Right renal pelvis (tissue), 4 donors: ENCODE data around the gene HNRNPH2. TPM values are rescaled to one million over a fixed set of nuclear protein-coding genes. Genes with fewer than 3 reads are reported as not detected.

Source experiments
- DNase-seq, 4 donors: peaks; one replicate each; pipeline ENCODE4 v3.0.0-alpha.2; 2013; ENCODE audit warnings: low read depth in 4 of 4, low spot score in 3 of 4, missing footprints in 1 of 4
- polyA plus RNA-seq, 4 donors: library from polyadenylated mRNA; unstranded; fragments of 120-200 nt; gene quantifications; one replicate each; pipeline ENCODE4 v1.2.1, GENCODE V29; 2013; ENCODE audit not compliant: insufficient read length in 4 of 4

HNRNPH2 gene
- polyA plus RNA-seq, 4 donors = 134 to 155 (median 147) TPM

DNA sequence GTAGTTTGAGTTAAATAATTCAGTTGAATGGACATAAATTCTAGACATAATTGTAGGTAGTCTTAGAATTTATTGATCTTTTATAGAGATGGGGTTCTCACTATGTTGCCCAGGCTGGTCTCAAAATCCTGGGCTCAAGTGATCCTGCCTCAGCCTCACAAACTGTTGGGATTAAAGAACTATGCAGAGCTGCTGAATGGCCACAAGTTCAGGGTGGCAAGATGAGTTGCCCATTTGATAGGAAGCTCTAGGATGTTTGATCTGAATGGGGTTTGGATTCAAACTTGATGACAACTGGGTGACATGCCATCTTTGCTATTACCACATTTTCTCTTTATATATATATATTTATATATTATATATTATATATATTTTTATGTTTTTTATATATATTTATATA is 13.7 kb upstream of the HNRNPH2 start:
- no peak for DNase-seq

DNA sequence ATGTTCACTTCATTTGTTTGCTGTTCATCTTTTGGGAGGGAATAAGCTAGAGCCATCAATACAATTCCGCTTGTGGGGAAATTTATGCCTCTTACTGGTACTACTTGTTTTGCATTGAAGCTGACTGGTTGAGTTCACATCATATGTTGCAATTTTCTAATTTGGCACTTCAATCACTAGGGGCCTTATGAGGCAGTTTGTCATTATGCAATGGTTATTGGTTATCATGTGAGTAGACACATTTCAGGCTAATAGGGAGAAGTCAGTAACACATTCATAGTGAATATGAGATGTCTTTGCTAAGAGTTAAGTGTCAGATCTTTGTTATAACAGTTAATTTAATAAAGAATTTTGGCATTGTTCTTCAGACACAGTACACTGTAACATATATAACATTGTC is 12.2 kb upstream of the HNRNPH2 start:
- no peak for DNase-seq

DNA sequence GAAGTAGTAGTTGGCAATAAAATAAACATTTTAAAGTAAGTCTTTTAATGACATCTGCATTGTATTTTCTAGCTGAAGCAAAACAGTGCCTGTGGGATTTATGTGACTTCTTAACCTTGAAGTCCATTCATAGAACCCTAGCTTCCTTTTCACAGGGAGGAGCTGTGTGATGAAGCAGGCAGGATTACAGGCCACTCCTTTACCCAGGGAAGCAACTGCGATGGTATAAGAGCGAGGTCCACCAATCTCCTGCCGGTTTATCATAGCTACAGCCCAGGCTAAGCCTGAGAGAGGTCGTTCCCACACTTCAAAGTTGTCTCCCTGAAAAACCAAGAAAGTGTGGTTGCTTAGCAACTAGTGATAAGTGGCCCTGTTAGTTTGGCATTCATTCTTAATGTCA is 10.2 kb upstream of the HNRNPH2 start:
- DNase-seq = no peak

DNA sequence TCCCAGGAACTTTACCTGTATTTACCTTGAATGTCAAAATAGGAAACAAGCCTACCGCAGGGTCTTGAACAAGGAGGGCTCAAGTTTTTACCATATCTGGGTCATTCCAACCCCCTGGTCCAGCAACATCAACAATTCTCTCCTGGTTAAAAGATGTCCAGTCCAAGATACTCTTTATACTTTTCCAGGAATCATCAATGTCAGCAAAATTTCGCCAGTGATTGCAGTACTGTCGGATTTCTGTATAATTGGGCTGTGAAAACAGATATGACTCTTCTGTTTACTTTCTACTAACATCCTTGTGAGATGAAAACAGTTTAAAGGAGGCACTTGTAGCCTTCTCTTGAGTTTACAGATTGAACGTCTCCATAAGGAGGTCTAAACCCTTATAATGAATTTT is 9.3 kb upstream of the HNRNPH2 start:
- DNase-seq = no peak

DNA sequence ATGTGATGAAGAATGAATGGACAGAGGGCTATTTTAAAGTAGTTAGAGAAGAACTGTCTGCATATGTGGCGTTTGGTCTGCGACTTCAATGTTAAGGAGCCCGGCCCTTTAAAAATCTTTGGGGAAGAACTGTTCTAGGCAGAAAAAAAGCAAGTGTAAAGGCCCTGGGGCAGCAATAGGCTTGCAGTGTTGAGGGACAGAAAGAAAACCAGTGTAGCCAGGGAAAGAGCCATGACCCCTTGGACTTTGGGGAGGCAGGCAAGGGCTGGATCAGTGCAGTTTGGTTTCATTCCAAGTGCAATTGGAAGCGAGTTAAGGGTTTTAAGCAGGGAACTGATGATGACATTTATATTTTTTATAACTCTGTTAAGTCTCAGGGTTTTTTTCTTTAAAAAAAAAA is 8.2 kb upstream of the HNRNPH2 start:
- DNase-seq = no peak

DNA sequence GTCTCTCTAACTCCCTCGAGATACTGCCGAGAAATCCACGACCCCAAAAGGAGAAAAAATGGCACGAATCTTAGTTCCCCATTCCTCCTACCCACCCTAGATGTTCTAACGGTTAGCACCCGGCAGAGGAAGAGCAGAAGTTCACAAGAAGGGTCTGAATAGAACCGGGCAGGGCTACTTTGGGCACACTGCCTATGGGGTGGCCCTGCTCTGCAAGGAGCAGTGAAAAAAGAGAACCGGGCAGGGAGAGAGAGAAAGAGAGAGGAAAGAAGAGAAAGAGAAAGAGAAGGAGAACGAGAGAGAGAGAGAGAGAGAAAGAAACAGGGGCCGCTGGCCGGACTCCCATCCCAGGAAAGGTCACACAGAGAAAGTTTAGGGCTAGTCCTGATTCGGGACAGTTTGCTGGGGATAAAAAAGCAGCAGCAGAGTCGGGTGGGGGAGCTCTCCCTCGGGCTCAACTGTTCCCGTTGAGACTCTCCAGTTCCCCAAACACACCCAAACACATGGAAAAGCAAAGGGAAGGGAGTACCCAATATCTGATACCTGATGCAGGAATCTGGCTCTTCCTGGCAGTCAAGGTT is 765 bp upstream of the HNRNPH2 start:
- no peak for DNase-seq

DNA sequence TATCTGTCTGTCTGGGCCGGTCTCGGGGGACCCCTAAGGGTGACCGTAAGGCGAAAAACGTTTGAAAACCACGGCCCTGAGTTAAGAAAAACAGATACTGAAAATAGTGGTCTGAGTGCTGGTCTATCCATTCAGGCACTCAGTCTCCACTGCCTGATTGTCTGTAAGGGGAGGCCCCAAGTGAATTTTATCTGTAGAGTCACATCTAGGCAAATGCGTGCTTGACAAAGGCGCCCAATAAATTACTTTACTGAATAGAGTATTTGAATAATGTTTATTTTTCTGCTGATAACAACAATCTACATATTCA is 465 bp downstream of the HNRNPH2 start:
- no peak for DNase-seq

DNA sequence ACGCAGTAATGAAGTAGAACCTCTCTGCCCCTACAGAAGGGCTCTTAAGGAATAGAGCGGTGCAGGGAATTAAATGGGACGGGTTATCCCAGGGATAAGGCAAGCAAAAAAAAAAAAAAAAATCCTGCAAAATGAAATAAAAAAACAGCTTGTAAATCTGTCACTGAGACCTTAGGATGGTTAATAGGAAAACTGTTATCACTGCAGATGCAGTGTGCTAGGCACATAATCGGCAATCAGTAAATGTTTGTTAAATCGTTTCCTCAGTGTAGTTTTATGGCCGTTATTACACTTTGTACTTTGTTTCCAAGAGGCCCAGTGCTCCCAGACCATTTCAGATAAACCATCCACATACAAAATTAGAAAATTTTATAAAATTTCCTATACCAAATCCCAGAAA is 1.0 kb downstream of the HNRNPH2 start:
- DNase-seq = no peak

DNA sequence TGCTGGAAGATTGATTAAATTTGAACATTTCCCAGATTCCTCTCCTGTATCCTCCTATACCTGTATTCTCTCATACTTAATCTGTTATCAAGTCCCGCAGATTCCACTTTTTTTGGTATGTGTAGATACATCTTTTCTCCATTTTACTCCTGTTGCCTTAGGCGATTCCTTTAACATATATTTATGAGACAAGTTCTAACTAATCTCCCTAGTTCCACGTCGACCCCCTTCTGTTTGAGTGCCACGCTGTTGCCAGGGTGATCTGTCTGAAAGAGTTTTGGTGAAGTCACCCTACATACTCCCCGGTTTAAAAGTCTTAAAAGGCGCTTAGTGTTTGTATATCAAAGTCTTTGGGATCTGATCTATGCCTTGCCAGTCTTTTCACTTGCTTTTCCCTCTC is 2.4 kb downstream of the HNRNPH2 start:
- no peak for DNase-seq

DNA sequence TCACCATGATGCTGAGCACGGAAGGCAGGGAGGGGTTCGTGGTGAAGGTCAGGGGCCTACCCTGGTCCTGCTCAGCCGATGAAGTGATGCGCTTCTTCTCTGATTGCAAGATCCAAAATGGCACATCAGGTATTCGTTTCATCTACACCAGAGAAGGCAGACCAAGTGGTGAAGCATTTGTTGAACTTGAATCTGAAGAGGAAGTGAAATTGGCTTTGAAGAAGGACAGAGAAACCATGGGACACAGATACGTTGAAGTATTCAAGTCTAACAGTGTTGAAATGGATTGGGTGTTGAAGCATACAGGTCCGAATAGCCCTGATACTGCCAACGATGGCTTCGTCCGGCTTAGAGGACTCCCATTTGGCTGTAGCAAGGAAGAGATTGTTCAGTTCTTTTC is 4.0 kb downstream of the HNRNPH2 start:
- no peak for DNase-seq

DNA sequence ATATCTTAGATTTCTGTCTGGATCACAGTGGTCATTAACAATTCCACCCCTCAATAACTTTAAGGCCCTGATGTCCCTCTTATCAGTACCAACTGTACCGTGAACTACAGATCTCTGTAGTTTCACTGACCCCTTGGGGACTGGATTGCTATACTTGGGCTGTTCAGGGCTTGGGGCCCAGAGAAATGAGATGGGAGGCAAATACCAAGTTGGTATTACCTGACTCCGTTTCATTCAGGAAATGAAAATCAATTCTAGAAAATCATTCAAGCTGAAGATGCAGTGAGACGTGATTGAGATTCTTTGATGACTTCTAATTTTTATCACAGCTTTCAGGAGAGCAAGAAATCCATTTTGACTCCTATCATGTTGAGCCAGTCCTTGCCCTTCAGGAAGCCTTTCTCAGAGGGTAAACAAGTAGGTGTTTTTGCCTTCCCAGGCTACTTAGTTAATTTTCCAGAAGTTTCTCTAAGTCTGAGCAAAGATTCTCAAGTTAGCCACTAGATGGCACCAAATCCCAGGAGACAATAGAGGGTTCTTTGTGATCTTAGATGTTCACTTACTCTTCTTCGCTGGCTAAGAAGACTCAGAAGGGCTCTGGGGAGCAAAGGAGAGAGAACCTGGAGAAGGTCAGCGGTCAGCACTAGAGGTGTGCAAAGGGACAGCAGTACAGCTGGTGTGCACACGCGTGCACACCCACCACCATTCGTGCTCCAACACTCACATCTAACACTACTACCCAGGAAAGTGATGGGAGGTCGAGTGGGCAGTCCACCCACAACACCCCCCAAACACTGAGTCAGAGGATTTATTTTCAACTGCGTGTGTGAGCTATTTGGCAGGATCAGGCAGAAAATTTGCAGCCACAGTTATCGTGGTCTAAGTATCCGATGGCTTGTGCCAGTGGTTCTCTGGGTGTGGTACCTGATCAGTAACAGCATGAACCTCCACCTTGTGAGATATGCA is 7.4 kb downstream of the HNRNPH2 start:
- DNase-seq = peak in 1 of 4 donors; percentile 44

DNA sequence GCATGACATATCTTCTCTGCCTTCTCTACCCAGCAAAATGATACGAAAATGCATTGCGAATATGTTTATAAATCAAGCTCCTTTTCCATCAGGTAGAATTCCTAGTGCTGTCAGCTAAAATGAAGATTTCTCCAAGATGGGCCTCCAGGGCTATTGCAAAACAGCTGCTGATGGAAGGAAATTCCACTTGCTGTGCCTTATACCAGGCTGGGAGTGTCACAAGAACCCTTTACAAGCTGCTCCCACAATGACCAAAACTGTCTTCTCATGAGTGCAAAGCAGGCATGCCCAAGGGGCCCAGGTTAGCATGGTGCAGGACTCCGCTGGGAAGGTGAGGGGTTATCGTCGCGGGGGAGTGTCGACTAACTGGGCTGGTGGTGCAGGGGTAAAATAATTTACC is 8.7 kb downstream of the HNRNPH2 start:
- no peak for DNase-seq

DNA sequence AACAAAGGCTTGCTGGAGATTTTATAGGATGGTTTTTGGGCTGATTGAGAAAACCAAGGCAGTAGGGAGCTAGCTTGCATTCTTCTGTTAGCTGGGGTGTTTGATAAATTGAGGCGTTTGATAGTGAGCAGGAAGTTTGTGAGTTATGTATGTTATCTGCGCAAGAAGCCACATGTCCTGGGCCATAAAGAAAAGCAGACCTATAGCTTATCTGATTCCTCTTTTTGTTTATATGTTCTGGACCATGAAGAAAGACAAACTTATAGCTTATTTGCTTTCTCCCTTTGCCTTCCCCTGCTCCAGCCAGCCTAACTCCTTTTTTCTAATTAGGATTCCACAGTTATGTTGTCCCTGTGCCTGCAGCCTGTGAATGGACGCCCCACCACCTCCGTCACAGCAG is 9.2 kb downstream of the HNRNPH2 start:
- DNase-seq = no peak

DNA sequence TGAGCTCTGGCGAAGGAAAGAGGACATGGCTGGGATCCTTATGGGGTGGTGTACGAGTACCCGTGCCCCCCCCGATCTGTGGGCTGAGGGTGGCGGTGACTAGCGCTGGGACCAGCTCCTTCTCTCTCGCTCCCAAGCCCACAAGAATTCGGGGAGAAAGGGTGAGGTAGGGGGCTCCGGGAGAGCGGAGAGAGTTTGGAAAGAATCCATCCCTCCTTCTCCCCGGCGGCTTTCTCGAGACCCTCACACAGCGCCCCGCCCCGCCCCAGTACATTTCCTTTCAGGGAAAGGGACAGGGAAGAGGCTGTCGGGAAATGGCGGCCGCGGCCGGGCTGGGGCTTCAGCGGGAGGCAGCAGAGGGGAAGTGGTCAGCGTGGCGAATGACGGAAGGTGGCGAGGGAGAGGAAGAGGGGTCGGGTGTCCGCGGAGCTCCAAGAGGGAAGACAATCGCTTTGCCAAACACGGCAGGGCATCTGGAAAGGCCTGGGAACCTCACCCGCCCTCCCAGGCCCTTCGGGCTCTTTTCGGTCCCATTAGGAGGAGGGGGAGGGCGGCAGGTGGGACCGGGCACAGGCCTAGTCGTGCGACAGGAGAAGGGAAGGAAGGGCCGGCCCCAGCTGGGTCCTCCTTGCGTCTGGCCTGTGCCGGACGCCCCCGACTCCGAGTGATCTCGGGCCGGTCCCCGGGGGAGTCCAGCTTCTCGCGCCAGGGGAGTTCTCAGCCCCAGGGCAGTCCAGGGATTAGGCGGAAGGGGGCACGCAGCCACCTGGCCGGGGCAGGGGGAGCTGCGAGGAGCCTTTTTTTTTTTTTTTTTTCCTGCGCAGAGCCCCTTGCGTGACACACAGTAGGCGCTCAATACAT is 10.2 kb downstream of the HNRNPH2 start:
- DNase-seq = no peak

DNA sequence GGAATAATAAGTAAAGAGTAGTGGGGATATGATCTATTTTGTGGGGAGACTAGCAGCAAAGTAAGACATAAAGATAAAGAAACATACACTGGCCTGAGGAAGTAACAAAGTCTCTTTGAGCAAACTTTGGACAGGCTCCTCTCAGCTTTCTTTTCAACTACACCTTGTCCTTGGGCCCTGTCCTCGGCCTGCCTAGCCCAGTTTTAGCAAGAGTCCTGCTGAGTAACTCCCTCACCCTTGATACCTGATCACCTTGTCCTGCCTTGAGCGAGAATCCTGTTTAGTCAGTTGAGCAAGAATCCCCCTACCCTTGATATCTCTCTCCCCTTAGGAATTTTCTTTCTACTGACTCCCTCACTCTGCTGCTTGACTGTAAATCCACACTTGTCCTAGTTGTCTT is 11.5 kb downstream of the HNRNPH2 start:
- no peak for DNase-seq

DNA sequence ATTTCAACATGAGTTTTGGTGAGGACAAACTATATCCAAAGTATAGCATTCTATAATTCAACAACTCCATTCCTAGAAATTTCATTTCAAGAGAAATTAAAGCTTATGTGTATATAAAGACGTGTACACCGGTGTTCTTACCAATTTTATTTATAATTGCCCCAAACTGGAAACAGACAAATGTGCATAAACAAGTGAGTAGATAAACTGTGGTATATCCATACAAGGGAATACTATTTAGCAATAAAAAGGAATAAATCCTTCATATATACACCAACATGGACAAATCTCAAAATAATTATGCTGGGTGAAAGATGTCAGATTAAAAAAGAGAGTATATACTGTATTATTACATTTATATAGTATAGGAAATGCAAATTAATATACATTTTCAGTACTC is 19.9 kb downstream of the HNRNPH2 start:
- no peak for DNase-seq

DNA sequence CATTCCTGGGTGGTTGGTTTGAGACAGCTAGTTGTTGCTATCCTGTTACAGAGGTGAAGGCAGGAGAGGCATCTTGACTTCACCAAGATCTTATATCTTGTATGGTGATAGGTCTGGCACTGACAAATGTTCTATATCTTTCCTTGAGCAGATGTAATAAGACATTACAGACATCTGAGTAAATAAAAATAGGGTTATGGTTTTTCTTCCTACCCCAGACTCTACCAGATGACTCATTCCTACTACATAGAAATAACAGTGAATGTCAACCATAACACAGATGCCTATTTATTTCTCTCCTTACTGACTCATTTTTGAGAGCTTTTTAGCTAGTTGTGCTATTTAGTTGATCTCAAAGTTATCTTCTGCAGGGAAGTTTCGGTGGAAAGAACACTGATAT is 21.9 kb downstream of the HNRNPH2 start:
- no peak for DNase-seq

DNA sequence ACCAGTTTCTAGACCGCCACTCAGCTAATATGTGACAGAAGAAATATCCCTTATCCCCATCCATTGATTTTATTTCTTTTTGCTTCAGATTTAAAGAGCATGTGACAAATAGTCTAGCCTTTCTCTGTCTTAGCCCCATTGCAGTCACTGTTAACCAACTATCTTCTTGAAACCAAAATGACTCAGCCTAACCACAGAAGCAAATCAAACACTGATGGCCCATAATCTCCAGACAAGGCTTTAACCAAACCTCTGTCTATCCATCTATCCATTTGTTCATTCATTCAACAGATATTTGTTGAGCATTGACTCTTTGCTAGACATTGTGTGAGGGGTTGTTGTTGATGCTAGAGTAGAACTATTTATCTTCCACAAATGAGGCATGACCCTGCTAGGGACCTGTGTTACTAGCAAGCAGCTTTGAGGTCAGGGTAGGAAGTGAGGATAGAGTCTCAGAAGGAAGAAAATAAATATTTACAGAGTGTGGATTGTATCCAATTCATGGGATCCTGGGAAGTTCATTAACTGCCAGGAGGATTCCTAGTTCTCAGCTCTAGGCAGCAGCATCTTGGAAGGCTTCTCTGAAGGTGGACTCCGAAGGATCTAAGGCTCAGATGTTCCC is 22.5 kb downstream of the HNRNPH2 start:
- no peak for DNase-seq

DNA sequence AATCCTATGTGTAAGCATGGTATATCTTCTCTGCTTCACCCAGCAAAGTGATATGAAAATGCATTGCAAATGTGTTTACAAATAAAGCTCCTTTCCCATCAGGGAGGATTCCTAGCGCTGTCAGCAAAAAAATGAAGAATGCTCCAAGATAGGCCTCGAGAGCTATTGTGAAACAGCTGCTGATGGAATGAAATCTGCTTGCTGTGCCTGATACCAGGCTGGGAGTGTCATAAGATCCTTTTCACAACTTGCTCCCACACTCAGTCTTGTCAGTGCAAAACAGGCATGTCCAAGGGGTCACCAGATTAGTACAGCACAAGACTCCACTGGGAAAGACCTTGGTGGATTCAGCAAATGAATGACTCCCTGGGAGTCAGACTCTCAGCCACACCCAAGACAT is 34.1 kb downstream of the HNRNPH2 start:
- DNase-seq = no peak

DNA sequence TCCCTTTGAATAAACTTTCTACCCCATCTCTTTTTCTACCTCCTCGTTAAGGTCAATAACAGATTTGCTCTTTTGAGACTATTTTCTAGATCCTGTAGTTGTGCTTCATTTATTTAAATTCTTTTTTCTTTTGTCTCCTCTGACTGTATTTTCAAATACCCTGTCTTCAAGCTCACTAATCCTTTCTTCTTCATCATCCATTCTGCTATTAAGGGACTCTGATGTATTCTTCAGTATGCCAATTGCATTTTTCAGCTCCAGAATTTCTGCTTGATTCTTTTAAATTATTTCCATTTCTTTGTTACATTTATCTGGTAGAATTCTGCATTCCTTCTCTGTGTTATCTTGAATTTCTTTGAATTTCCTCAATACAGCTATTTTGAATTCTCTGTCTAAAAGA is 41.3 kb downstream of the HNRNPH2 start:
- DNase-seq = no peak

DNA sequence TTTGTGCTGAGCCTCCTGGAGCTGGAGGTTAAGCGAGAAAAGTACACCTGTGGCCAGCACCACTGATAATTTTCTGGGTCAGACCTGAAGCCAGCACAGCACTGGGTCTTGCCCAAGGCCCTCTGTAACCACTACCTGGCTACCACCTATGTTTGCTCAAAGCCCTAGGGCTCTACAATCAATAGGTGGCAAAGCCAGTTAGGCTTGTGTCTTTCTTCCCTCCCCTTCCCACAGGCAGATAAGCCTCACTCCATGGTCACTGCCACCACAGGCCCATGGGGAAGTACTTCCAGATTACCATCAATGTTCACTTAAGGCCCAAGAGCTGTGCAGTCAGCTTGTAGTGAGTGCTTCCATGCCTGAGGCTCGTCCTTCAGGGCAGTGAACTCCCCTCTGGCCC is 42.1 kb downstream of the HNRNPH2 start:
- no peak for DNase-seq
